Loucy (cell line): ENCODE data around the gene OXER1.

Experiments used
- H2AFZ ChIP-seq: fragments of 200-600 bp; sonication (generic); 2 replicates; pipeline ENCODE4 v1.6.0; 2016; ENCODE audit warnings: antibody characterized with exemption, mild to moderate bottlenecking, low read length, moderate library complexity
- H3F3A ChIP-seq: fragments of 200-600 bp; 2 replicates; pipeline ENCODE4 v1.6.0; 2016; ENCODE audit warnings: antibody characterized with exemption, low read depth, mild to moderate bottlenecking
- H3K27me3 ChIP-seq: fragments of 200-600 bp; sonication (generic); 2 replicates; pipeline ENCODE4 v1.6.1; 2014; ENCODE audit warnings: low read length, mild to moderate bottlenecking; ENCODE audit not compliant: insufficient read depth, poor library complexity, severe bottlenecking
- H3K36me3 ChIP-seq: fragments of 200-600 bp; sonication (generic); 2 replicates; pipeline ENCODE4 v1.6.1; 2016; ENCODE audit warnings: low read length; ENCODE audit not compliant: insufficient read depth
- H3K4me1 ChIP-seq: fragments of 200-600 bp; sonication (generic); 2 replicates; pipeline ENCODE4 v1.5.1; 2014; ENCODE audit warnings: low read length, mild to moderate bottlenecking; ENCODE audit not compliant: insufficient read depth, poor library complexity, severe bottlenecking
- H3K4me2 ChIP-seq: fragments of 200-600 bp; sonication (generic); 2 replicates; pipeline ENCODE4 v1.6.0; 2014; ENCODE audit warnings: antibody characterized with exemption, low read length, low read depth, mild to moderate bottlenecking; ENCODE audit not compliant: poor library complexity, severe bottlenecking
- H3K4me3 ChIP-seq: fragments of 200-600 bp; sonication (generic); 2 replicates; pipeline ENCODE4 v1.5.1; 2014; ENCODE audit warnings: low read length, mild to moderate bottlenecking, mixed read lengths; ENCODE audit not compliant: poor library complexity, severe bottlenecking
- H3K79me2 ChIP-seq: fragments of 200-600 bp; sonication (generic); 2 replicates; pipeline ENCODE4 v1.6.1; 2014; ENCODE audit warnings: low read length; ENCODE audit not compliant: insufficient read depth
- H3K9ac ChIP-seq: fragments of 200-600 bp; sonication (generic); 2 replicates; pipeline ENCODE4 v1.6.0; 2014; ENCODE audit warnings: mild to moderate bottlenecking, low read depth, low read length, moderate library complexity; ENCODE audit not compliant: poor library complexity, severe bottlenecking
- H3K9me2 ChIP-seq: fragments of 200-600 bp; sonication (generic); replicated peaks from 2 replicates; pipeline ENCODE4 v1.6.1; 2016; ENCODE audit warnings: low read depth, low read length, mixed read lengths
- H3K9me3 ChIP-seq: fragments of 200-600 bp; sonication (generic); 2 replicates; pipeline ENCODE4 v1.6.1; 2014; ENCODE audit warnings: mild to moderate bottlenecking, antibody characterized with exemption, low read length, low read depth; ENCODE audit not compliant: insufficient read depth
- H4K20me1 ChIP-seq: fragments of 200-600 bp; sonication (generic); 2 replicates; pipeline ENCODE4 v1.6.0; 2014; ENCODE audit warnings: antibody characterized with exemption, low read length, mild to moderate bottlenecking; ENCODE audit not compliant: insufficient read depth, poor library complexity, severe bottlenecking
- CTCF ChIP-seq: fragments of 200-600 bp; sonication (generic); conservative IDR thresholded peaks from 2 replicates; pipeline ENCODE4 v1.5.1; 2014; ENCODE audit warnings: mild to moderate bottlenecking, antibody characterized with exemption, low read length
- EZH2phosphoT487 ChIP-seq: fragments of 200-600 bp; IDR thresholded peaks from 2 replicates; pipeline ENCODE4 v1.6.1; 2018; ENCODE audit warnings: antibody characterized with exemption, mild to moderate bottlenecking, moderate library complexity, borderline replicate concordance

The OXER1 gene

GRCh38 chr2:42768706-42769256, 4.8 kb upstream of the OXER1 start:
- Histone ChIP-seq H3K79me2 (no peaks in the 10 kb centered on the region), H3K36me3 (no peaks in the 10 kb centered on the region), H3K4me3 (no peak overlapping the region), H3K4me1 (no peaks in the 10 kb centered on the region), H3K9me3 (no peaks in the 10 kb centered on the region), H3K4me2 (no peak overlapping the region), H4K20me1 (no peaks in the 10 kb centered on the region), H3K9me2 (no peaks in the 10 kb centered on the region), H3F3A (no peaks in the 10 kb centered on the region), H2AFZ (no peak overlapping the region), H3K9ac (no peak overlapping the region), H3K27me3 (no peaks in the 10 kb centered on the region)
- no peak for TF ChIP-seq CTCF
- TF ChIP-seq EZH2phosphoT487 = no peak

GRCh38 chr2:42767899-42768705, 4.2 kb upstream of the OXER1 start:
- no peaks in the 10 kb centered on the region for H3K4me1 ChIP-seq
- no peaks in the 10 kb centered on the region for H4K20me1 ChIP-seq
- H3K9me2 ChIP-seq = no peaks in the 10 kb centered on the region
- no peaks in the 10 kb centered on the region for H3F3A ChIP-seq
- no peak overlapping the region for H3K4me2 ChIP-seq
- H3K27me3 ChIP-seq = no peaks in the 10 kb centered on the region
- H3K9ac ChIP-seq = no peak overlapping the region
- H3K36me3 ChIP-seq = no peaks in the 10 kb centered on the region
- H3K79me2 ChIP-seq = no peaks in the 10 kb centered on the region
- no peak for TF ChIP-seq CTCF
- TF ChIP-seq EZH2phosphoT487 = no peak
- no peaks in the 10 kb centered on the region for H3K9me3 ChIP-seq
- no peak overlapping the region for H3K4me3 ChIP-seq
- no peak overlapping the region for H2AFZ ChIP-seq

GRCh38 chr2:42767080-42767898, 3.4 kb upstream of the OXER1 start:
- no peaks in the 10 kb centered on the region for H3K9me3 ChIP-seq

More at GRCh38 chr2:42767080-42767898, 3.4 kb upstream of the OXER1 start:
- Histone ChIP-seq H3K79me2 (no peaks in the 10 kb centered on the region), H2AFZ (no peak overlapping the region), H3K36me3 (no peaks in the 10 kb centered on the region), H4K20me1 (no peaks in the 10 kb centered on the region), H3K4me1 (no peaks in the 10 kb centered on the region), H3K9me2 (no peaks in the 10 kb centered on the region), H3K27me3 (no peaks in the 10 kb centered on the region), H3K4me2 (no peak overlapping the region), H3K9ac (no peak overlapping the region), H3K4me3 (no peak overlapping the region), H3F3A (no peaks in the 10 kb centered on the region)
- TF ChIP-seq EZH2phosphoT487 (no peak), CTCF (no peak)
